Stomach (tissue), 9 donors: ENCODE data around the gene PYCARD. TPM values are rescaled to one million over a fixed set of nuclear protein-coding genes. Genes with fewer than 3 reads are reported as not detected.
"Not testable (repeated sequence)": the region's sequence is repeated elsewhere in the genome, so short reads cannot be mapped to it uniquely, and the experiment has no call there.

Experiments
- DNase-seq, 2 donors: peaks; one replicate each; pipeline versions ENCODE4 v3.0.0 to v3.0.0-alpha.2; 2013 to 2019
- H3K27ac ChIP-seq, 5 donors: fragments of 200-600 bp in 4 of 5; sonication (generic) in 4 of 5; one replicate each; pipeline ENCODE4 v1.5.1; 2013 to 2019; ENCODE audit warnings: mild to moderate bottlenecking in 1 of 5, moderate library complexity in 1 of 5
- H3K27me3 ChIP-seq, 3 donors: fragments of 200-600 bp; sonication (generic); one replicate each; pipeline ENCODE4 v1.5.1; 2017 to 2019; ENCODE audit warnings: mixed run types in 1 of 3
- H3K36me3 ChIP-seq, 4 donors: fragments of 200-600 bp; sonication (generic); 1 replicate in 3 of 4; 2 replicates in 1 of 4; pipeline ENCODE4 v1.5.1; 2016 to 2019
- H3K4me1 ChIP-seq, 4 donors: fragments of 200-600 bp; sonication (generic); one replicate each; pipeline ENCODE4 v1.5.1; 2016 to 2019
- H3K4me3 ChIP-seq, 4 donors: fragments of 200-600 bp; sonication (generic) in 3 of 4; one replicate each; pipeline ENCODE4 v1.5.1; 2016 to 2019; ENCODE audit warnings: mild to moderate bottlenecking in 1 of 4
- H3K9me3 ChIP-seq, 4 donors: fragments of 200-600 bp; sonication (generic); one replicate each; pipeline ENCODE4 v1.5.1; 2016 to 2019
- EP300 ChIP-seq: sonication (generic); formaldehyde crosslinking; IDR thresholded peaks from one replicate; pipeline ENCODE4 v1.6.1; 2017; ENCODE audit warnings: antibody characterized with exemption
- POLR2A ChIP-seq, 4 donors: fragments of 450-650 bp; IDR thresholded peaks; one replicate each; pipeline ENCODE4 v1.6.1; 2016; ENCODE audit warnings: antibody characterized with exemption in 4 of 4, control low read depth in 2 of 4, mild to moderate bottlenecking in 1 of 4, moderate library complexity in 1 of 4
- POLR2AphosphoS5 ChIP-seq, 3 donors: sonication (generic); formaldehyde crosslinking; IDR thresholded peaks; one replicate each; pipeline ENCODE4 v1.6.1; 2016; ENCODE audit warnings: antibody characterized with exemption in 3 of 3
- WGBS, 5 donors: extraction: QIAGEN DNeasy Blood & Tissue Kit in 3 of 5; methylation state at CpG; one replicate each; pipeline versions ENCODE4 v1.1.5 to v1.1.7; 2013 to 2018; 5-methylcytosine and 5-hydroxymethylcytosine counted together
- intact Hi-C: fragments of 100-400 bp; cut with DNase I; formaldehyde crosslinking; loops from one replicate; pipeline ENCODE4 v1.15.1; 2023; ENCODE audit warnings: low total_unique reads
- polyA plus RNA-seq, 3 donors: library from polyadenylated mRNA; stranded (reverse); fragments of 200-250 nt; gene quantifications; one replicate each; pipeline ENCODE4 v1.2.3, GENCODE V29; 2013
- total RNA-seq, 5 donors: library from RNA; depleted of rRNA; stranded (reverse); fragments of >200 nt; gene quantifications; one replicate each; pipeline versions ENCODE4 v1.1.0 to v1.2.3, GENCODE V29; 2014 to 2016
- TF ChIP-seq, protein P1 (sequence below), 7 experiments: fragments of 450-650 bp in 4 of 7; fragments of 200-600 bp in 3 of 7; sonication (generic) in 3 of 7; IDR thresholded peaks; one replicate each; pipeline ENCODE4 v1.5.1; 2016 to 2019; ENCODE audit warnings: antibody characterized with exemption in 7 of 7, control low read depth in 2 of 7, mild to moderate bottlenecking in 1 of 7
- donor health status: healthy with polysubstance abuse.
- donor health status: Bipolar disorder and iron deficiency.
- donor health status: healthy.

PYCARD gene
- total and polyA plus RNA-seq, 8 donors = 10.5 to 484 (median 42.8) TPM

DNA sequence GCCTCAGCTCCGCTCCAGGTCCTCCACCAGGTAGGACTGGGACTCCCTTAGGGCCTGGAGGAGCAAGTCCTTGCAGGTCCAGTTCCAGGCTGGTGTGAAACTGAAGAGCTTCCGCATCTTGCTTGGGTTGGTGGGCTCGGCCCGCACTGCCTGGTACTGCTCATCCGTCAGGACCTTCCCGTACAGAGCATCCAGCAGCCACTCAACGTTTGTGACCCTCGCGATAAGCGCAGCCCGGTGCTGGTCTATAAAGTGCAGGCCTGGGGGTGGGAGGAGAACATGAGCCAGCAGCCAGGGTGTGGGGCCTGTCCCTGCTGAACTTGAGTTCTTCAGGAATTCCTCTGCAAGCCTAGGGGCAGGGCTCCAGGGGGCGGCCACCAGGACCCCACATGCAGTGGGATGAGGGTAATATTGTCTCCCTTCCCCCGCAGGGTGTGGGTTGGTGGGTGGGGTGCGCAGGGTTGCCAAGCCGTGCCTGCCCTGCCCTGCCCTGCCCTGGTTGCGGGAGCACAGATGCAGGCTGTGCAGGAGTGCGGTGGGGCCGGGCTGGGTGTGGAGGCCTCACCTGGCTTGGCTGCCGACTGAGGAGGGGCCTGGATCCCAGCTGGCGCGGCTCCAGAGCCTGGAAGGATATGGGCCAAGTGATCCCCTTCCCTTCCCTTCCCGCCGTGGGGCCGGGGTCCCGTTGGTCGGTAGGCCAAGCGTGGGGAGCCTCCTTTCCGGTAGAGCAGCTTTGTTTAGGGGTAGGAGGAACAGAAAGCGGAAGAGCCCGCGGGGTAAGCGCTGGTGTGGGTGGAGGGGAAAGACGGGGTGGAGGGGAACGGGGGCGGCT lies 762 bp downstream of the PYCARD start:
- intact Hi-C loops = no loop called here

DNA sequence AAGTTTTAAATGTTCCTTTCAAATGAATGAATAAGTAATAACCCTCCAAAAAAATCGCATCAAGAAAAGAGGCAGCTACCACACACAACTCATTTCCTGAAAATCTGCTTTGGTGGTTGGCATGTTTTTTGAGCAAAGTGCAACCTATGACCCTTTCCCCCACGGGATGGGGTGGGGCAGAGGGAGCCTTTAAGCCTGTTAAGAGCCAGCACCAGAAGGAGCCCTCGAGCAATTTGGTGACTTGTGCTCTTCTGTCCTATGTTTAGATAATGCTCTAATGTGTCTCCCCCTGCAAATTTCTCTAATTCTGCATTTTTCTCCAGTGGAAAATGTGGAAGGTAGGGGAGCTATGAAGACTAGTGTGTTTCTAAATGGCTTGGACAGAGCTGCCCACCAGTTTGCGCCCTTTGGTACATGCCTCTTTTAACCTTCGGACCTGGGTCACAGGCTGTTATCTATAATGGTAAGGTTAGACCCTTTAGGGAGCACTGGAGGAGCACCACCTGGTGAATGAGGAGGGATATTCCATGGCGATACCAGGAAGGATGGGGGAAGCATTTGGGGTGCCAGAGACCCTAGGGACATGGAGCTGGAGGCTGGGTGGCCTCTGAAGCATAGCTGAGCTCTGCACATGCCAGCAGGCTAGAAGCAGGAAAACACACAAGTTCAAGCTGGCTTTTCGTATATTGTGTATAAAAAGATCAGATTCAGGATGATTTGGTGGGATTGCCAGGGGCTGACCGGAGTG lies 1.6 kb downstream of the PYCARD start:
- H3K27me3 ChIP-seq = no peaks in the 10 kb centered on the region
- 42 to 51% (median 44%) methylated on average over 7 to 8 of the region's 8 CpGs for WGBS, 5 donors
- no peak for TF ChIP-seq POLR2AphosphoS5 (IDR thresholded peaks at IDR 0.05)
- TF ChIP-seq POLR2A (IDR thresholded peaks at IDR 0.05) = no peak
- TF ChIP-seq, protein P1, sequence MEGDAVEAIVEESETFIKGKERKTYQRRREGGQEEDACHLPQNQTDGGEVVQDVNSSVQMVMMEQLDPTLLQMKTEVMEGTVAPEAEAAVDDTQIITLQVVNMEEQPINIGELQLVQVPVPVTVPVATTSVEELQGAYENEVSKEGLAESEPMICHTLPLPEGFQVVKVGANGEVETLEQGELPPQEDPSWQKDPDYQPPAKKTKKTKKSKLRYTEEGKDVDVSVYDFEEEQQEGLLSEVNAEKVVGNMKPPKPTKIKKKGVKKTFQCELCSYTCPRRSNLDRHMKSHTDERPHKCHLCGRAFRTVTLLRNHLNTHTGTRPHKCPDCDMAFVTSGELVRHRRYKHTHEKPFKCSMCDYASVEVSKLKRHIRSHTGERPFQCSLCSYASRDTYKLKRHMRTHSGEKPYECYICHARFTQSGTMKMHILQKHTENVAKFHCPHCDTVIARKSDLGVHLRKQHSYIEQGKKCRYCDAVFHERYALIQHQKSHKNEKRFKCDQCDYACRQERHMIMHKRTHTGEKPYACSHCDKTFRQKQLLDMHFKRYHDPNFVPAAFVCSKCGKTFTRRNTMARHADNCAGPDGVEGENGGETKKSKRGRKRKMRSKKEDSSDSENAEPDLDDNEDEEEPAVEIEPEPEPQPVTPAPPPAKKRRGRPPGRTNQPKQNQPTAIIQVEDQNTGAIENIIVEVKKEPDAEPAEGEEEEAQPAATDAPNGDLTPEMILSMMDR (IDR thresholded peaks at IDR 0.05) = no peak
- TF ChIP-seq EP300 = no peak
- H3K9me3 ChIP-seq = no peaks in the 10 kb centered on the region
- H3K4me3 ChIP-seq = peak overlapping the region; percentile 69 to 83 (median 78)
- intact Hi-C loops = no loop called here
- H3K27ac ChIP-seq = peak overlapping the region in 3 of 5 donors; percentile 73 to 83 (median 79)
- H3K4me1 ChIP-seq = peaks cover 16 to 41% (median 28%) of the 10 kb centered on the region in 4 donors
- peak in 1 of 2 donors; percentile 41 for DNase-seq
- H3K36me3 ChIP-seq = peaks cover 2 to 35% (median 27%) of the 10 kb centered on the region in 4 donors

More for the DNA sequence above, 762 bp downstream of the PYCARD start:
- Histone ChIP-seq H3K36me3 (peaks cover 2 to 27% (median 19%) of the 10 kb centered on the region in 4 donors), H3K4me3 (peak overlapping the region; percentile 69 to 83 (median 78)), H3K9me3 (no peaks in the 10 kb centered on the region), H3K27ac (peak overlapping the region; percentile 11 to 83 (median 73)), H3K4me1 (peaks cover 16 to 41% (median 28%) of the 10 kb centered on the region in 4 donors), H3K27me3 (peaks cover 0 to 4% (median 0%) of the 10 kb centered on the region in 3 donors)
- DNase-seq = peak; percentile 47 to 74
- 10 to 15% (median 12%) methylated on average over 21 to 35 of the region's 35 CpGs for WGBS, 5 donors
- TF ChIP-seq, protein P1 (IDR thresholded peaks at IDR 0.05) = no peak
- TF ChIP-seq EP300 (no peak), POLR2AphosphoS5 (IDR thresholded peaks at IDR 0.05) (no peak), POLR2A (IDR thresholded peaks at IDR 0.05) (no peak)

DNA sequence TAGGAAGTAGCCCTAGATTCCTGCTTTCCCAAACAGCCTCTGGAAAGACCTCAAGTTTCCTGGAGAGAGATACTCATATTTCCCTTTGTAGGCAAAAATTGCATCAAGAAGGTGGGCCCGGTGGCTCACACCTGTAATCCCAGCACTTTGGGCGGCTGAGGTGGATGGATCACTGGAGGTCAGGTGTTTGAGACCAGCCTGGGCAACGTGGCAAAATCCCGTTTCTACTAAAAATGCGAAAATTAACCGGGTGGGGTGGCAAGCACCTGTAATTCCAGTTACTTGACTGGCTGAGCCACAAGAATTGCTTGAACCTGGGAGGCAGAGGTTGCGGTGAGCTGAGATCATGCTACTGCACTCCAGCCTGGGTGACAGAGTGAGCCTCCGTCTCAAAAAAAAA lies 2.4 kb downstream of the PYCARD start:
- intact Hi-C loops, H3K27me3 ChIP-seq: not testable (repeated sequence)

DNA sequence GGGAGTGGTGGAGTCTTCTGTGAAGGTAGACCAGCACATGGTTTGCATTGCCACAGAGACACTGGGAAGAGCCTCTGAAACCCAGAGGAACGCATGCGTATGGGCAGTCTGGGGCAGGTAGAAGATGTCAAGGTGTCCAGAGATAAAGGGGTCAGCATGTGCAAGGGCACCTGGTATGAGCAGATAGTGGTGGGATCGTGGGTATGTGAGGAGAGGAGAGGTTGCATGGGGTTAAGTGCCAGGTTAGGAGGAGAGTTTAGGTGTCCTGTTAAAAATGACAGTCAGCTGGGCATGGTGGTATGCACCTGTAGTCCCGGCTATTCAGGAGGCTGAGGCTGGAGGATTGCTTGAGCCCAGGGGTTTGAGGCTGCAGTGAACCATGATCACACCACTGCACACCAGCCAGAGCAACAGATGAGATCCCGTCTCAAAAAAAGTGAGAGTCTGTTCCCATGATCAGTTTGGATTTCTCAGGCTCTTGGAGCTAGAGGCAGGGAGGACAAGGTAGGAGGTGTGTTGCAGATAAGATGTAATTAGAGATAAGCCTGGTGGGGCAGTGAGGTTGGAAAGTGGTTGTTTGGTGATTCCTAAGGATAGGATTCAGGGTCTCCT lies 3.0 kb downstream of the PYCARD start:
- Histone ChIP-seq H3K27me3 (no peaks in the 10 kb centered on the region), H3K4me1 (peaks cover 16 to 41% (median 28%) of the 10 kb centered on the region in 4 donors), H3K27ac (no peak overlapping the region), H3K9me3 (no peaks in the 10 kb centered on the region), H3K4me3 (no peak overlapping the region), H3K36me3 (peaks cover 14 to 49% (median 41%) of the 10 kb centered on the region in 4 donors)
- TF ChIP-seq, protein P1 (IDR thresholded peaks at IDR 0.05) = no peak
- intact Hi-C loops = no loop called here
- 83 to 88% (median 85%) methylated on average over 5 of the region's 5 CpGs for WGBS, 5 donors
- DNase-seq = no peak

More for the DNA sequence above, 2.4 kb downstream of the PYCARD start:
- not testable (repeated sequence) for H3K9me3 ChIP-seq, H3K4me3 ChIP-seq, DNase-seq, H3K27ac ChIP-seq
- Histone ChIP-seq H3K4me1 (peaks cover 16 to 41% (median 28%) of the 10 kb centered on the region in 4 donors), H3K36me3 (peaks cover 10 to 44% (median 36%) of the 10 kb centered on the region in 4 donors)
- 78 to 85% (median 81%) methylated on average over 8 of the region's 8 CpGs for WGBS, 5 donors
